GM12878 (cell line): ENCODE measurements around the gene ZNF280A.

Source experiments
- CREM ChIP-seq: IDR thresholded peaks from 2 replicates; pipeline ENCODE4 v1.6.1; 2014; ENCODE audit warnings: antibody characterized with exemption, low read depth
- IRF4 ChIP-seq: IDR thresholded peaks from 2 replicates; pipeline ENCODE4 v1.6.1; 2011; ENCODE audit warnings: low read depth, low read length
- SIN3A ChIP-seq: IDR thresholded peaks from 2 replicates; pipeline ENCODE4 v1.6.1; 2012; ENCODE audit warnings: low read depth, low read length, improper control_type of control experiment
- TF ChIP-seq, protein P1 (sequence below): IDR thresholded peaks from 2 replicates; pipeline ENCODE4 v1.6.1; 2012; ENCODE audit warnings: low read depth, low read length, improper control_type of control experiment
- TF ChIP-seq, protein P2 (sequence below): fragments of 450-650 bp; IDR thresholded peaks from 2 replicates; pipeline ENCODE4 v1.6.1; 2017; ENCODE audit warnings: antibody characterized with exemption, mild to moderate bottlenecking, moderate library complexity

DNA sequence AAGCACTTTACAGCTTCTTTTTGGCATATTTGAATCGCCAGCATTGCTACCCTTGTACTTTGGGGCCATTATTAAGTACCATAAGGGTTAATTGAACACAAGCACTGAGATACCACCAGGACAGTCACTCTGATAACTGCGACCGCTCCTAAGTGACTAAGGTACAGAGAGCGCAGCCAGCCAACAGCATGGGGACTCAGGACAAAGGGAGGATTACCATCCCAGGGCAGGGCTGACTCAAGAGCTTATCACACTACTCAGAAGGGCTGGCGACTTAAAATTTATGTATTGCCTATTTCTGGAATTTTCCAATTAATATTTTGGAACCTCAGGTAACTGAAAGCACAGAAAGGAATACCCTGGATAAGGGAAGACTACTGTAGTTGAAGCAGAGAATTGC is 479 bp downstream of the ZNF280A start:
- TF ChIP-seq, protein P1, sequence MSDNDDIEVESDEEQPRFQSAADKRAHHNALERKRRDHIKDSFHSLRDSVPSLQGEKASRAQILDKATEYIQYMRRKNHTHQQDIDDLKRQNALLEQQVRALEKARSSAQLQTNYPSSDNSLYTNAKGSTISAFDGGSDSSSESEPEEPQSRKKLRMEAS = no peak
- no peak for TF ChIP-seq IRF4
- no peak for TF ChIP-seq CREM
- TF ChIP-seq, protein P2, sequence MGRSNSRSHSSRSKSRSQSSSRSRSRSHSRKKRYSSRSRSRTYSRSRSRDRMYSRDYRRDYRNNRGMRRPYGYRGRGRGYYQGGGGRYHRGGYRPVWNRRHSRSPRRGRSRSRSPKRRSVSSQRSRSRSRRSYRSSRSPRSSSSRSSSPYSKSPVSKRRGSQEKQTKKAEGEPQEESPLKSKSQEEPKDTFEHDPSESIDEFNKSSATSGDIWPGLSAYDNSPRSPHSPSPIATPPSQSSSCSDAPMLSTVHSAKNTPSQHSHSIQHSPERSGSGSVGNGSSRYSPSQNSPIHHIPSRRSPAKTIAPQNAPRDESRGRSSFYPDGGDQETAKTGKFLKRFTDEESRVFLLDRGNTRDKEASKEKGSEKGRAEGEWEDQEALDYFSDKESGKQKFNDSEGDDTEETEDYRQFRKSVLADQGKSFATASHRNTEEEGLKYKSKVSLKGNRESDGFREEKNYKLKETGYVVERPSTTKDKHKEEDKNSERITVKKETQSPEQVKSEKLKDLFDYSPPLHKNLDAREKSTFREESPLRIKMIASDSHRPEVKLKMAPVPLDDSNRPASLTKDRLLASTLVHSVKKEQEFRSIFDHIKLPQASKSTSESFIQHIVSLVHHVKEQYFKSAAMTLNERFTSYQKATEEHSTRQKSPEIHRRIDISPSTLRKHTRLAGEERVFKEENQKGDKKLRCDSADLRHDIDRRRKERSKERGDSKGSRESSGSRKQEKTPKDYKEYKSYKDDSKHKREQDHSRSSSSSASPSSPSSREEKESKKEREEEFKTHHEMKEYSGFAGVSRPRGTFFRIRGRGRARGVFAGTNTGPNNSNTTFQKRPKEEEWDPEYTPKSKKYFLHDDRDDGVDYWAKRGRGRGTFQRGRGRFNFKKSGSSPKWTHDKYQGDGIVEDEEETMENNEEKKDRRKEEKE = no peak
- TF ChIP-seq SIN3A = no peak
